ENCODE results near the gene PCDH9.

PCDH9 gene

DNA sequence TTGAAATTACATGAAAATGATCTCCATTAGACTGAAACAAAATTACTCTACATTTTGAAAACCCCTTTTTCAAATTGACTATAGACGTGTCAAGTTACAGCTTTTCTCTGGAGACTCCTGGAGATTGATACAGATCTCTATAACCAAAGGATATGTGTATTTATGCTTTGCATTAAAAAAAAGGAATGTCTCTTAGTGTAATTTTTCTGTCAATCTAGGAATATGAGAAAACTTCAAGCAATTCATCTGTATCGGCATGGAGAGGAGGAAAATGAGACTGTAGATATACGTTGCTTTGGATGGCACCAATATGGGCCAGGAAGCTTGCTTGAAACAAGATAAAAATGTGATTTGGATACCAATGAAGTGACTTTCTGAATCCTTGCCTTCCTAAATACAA, 286.6 kb downstream of the PCDH9 start:
- Histone ChIP-seq H3K36me3 (ENCODE audit: control insufficient read depth in 1 of 2, insufficient read depth in 2 of 2, low read length in 2 of 2) (no peaks in the 10 kb centered on the region), H3K27me3 (ENCODE audit: control insufficient read depth in 1 of 2, insufficient read depth in 2 of 2, low read length in 2 of 2) (no peaks in the 10 kb centered on the region), H3K27ac (ENCODE audit: low read depth, low read length) (no peak overlapping the region), H3K4me3 (ENCODE audit: low read depth in 1 of 2, low read length in 2 of 2) (no peak overlapping the region), H3K9me3 (ENCODE audit: control insufficient read depth in 1 of 2, low read length in 2 of 2) (no peaks in the 10 kb centered on the region), H3K4me1 (ENCODE audit: control insufficient read depth in 1 of 2, insufficient read depth in 2 of 2, low read length in 2 of 2) (no peaks in the 10 kb centered on the region), H3K9ac (ENCODE audit: low read depth in 1 of 2, low read length in 2 of 2) (no peak overlapping the region)

DNA sequence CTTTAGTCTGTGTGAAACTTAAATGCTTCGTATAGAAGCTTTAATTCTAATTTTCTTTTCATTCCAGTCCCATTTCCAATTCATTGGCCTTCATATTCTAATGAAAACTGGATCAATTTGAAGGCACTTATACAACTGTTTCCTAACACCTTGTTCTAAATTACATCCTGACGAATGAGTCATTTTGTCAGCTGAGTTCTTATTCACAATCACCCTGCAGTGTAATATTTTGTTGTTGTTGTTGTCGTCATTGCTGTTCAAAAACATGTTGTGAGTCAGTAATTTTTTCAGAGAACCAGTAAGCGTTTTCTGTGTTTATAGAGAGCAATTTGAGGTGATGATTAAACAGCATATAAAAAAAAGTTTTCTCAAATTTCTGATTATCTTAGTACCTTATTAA, 290.0 kb downstream of the PCDH9 start:
- Histone ChIP-seq H3K9ac (ENCODE audit: low read depth in 1 of 2, low read length in 2 of 2) (no peak overlapping the region), H3K4me1 (ENCODE audit: control insufficient read depth in 1 of 2, insufficient read depth in 2 of 2, low read length in 2 of 2) (no peaks in the 10 kb centered on the region), H3K9me3 (ENCODE audit: control insufficient read depth in 1 of 2, low read length in 2 of 2) (no peaks in the 10 kb centered on the region), H3K27ac (ENCODE audit: low read depth, low read length) (no peak overlapping the region), H3K27me3 (ENCODE audit: control insufficient read depth in 1 of 2, insufficient read depth in 2 of 2, low read length in 2 of 2) (no peaks in the 10 kb centered on the region), H3K36me3 (ENCODE audit: control insufficient read depth in 1 of 2, insufficient read depth in 2 of 2, low read length in 2 of 2) (no peaks in the 10 kb centered on the region), H3K4me3 (ENCODE audit: low read depth in 1 of 2, low read length in 2 of 2) (no peak overlapping the region)

DNA sequence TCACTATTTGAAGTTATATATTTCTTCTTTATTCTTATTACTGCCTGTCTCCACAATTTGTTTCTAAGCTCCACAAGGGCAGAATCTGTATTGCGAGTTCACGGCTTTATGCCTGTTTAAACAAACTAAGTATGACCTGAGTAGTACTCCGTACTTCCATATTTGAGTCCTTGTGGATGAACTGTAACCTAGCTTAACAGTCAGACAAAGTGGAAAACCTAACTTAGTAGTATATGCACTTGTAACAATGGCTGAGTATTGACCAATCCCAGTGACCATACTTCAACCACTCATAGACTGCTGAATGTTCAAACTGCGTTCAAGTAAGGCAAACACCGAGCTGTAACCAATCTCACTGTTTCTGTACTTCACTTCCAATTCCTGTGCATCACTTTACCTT, 292.7 kb downstream of the PCDH9 start:
- Histone ChIP-seq H3K36me3 (ENCODE audit: control insufficient read depth in 1 of 2, insufficient read depth in 2 of 2, low read length in 2 of 2) (no peaks in the 10 kb centered on the region), H3K9ac (ENCODE audit: low read depth in 1 of 2, low read length in 2 of 2) (no peak overlapping the region), H3K4me1 (ENCODE audit: control insufficient read depth in 1 of 2, insufficient read depth in 2 of 2, low read length in 2 of 2) (no peaks in the 10 kb centered on the region), H3K27me3 (ENCODE audit: control insufficient read depth in 1 of 2, insufficient read depth in 2 of 2, low read length in 2 of 2) (no peaks in the 10 kb centered on the region), H3K4me3 (ENCODE audit: low read depth in 1 of 2, low read length in 2 of 2) (no peak overlapping the region), H3K9me3 (ENCODE audit: control insufficient read depth in 1 of 2, low read length in 2 of 2) (no peaks in the 10 kb centered on the region), H3K27ac (ENCODE audit: low read depth, low read length) (no peak overlapping the region)

DNA sequence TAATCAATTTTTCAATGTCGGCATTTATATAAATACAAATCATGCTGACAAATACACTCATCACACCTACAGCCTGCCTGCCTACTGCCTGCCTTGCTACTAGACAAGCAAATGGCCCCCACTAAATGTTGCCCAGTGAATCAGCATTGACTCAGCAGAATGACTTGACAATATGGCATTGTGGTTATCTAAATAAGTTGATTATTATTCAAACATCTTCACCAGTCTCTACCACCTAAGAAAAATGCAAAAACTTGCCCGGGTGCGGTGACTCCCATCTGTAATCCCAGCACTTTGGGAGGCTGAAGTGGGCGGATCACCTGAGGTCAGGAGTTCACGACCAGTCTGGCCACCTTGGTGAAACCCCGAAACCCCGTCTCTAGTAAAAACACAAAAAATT, 296.1 kb downstream of the PCDH9 start:
- Histone ChIP-seq H3K4me3 (ENCODE audit: low read depth in 1 of 2, low read length in 2 of 2) (no peak overlapping the region), H3K36me3 (ENCODE audit: control insufficient read depth in 1 of 2, insufficient read depth in 2 of 2, low read length in 2 of 2) (no peaks in the 10 kb centered on the region), H3K4me1 (ENCODE audit: control insufficient read depth in 1 of 2, insufficient read depth in 2 of 2, low read length in 2 of 2) (no peaks in the 10 kb centered on the region), H3K27ac (ENCODE audit: low read depth, low read length) (no peak overlapping the region), H3K9ac (ENCODE audit: low read depth in 1 of 2, low read length in 2 of 2) (no peak overlapping the region), H3K9me3 (ENCODE audit: control insufficient read depth in 1 of 2, low read length in 2 of 2) (no peaks in the 10 kb centered on the region), H3K27me3 (ENCODE audit: control insufficient read depth in 1 of 2, insufficient read depth in 2 of 2, low read length in 2 of 2) (no peaks in the 10 kb centered on the region)

DNA sequence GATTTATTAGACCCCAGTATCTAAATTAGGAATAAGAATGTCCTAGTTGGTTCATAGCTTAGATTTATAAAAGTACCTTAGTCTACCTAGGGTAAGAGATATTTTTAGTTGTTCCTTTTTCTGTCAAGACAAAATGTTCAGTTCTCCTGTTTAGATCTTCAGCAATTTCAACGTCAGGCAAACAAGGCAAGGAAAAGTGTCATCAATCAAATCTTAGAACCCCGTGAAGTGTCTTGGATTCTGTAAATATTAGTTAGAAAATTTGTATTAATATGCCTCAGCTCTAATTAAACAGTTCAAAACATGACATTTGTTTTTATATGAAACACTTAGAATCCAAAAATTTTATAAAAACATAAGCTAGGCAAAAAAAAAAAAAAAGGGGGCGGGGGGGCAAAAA, 296.6 kb downstream of the PCDH9 start:
- Histone ChIP-seq H3K4me1 (ENCODE audit: control insufficient read depth in 1 of 2, insufficient read depth in 2 of 2, low read length in 2 of 2) (no peaks in the 10 kb centered on the region), H3K9me3 (ENCODE audit: control insufficient read depth in 1 of 2, low read length in 2 of 2) (no peaks in the 10 kb centered on the region), H3K27me3 (ENCODE audit: control insufficient read depth in 1 of 2, insufficient read depth in 2 of 2, low read length in 2 of 2) (no peaks in the 10 kb centered on the region), H3K9ac (ENCODE audit: low read depth in 1 of 2, low read length in 2 of 2) (no peak overlapping the region), H3K4me3 (ENCODE audit: low read depth in 1 of 2, low read length in 2 of 2) (no peak overlapping the region), H3K36me3 (ENCODE audit: control insufficient read depth in 1 of 2, insufficient read depth in 2 of 2, low read length in 2 of 2) (no peaks in the 10 kb centered on the region), H3K27ac (ENCODE audit: low read depth, low read length) (no peak overlapping the region)

DNA sequence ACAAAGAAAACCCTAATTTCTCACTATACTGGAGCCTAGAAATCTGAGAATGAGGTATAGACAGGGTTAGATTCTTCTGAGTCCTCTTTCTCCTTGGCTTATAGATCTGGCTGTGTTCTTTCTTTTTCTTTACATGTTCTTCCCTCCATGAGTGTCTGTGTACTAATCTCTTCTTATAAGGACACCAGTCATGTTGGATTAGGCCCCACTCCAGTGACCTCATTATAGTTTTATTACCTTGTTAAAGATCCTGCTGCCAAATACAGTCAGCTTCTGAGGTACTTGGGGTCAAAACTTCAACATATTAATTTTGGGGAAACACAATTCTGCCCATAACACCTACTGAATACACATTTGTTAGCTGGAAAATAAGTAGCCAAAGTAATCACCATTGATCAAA, 302.6 kb downstream of the PCDH9 start:
- H3K27me3 ChIP-seq (ENCODE audit: control insufficient read depth in 1 of 2, insufficient read depth in 2 of 2, low read length in 2 of 2) = no peaks in the 10 kb centered on the region

DNA sequence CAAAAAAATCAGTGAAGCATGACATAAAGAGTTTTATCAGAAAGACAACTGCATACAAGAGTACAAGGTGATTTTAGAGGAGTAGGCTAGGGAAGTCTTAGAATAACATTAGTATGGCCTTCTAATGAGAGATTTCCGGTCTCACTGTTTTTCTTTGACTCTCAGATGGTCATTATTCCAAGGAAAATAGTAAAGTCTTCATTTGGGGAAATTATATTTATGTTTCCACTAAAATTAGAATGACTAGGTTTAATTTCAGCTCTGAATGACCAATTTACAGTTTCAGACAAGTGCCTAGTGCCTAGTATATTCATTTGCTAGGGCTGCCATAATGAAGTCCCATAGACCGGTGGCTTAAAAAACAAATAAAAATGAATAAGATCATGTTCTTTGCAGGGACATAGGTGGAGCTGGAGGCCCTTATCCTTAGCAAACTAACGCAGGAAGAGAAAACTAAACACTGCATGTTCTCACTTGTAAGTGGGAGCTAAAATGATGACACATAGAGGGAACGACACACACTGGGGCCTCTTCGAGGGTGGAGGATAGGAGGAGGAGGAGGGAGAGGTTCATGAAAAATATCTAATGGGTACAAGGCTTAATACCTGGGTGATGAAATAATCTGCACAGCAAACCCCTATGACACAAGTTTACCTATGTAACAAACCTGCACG, 303.1 kb downstream of the PCDH9 start:
- no peak overlapping the region for H3K27ac ChIP-seq (ENCODE audit: low read depth, low read length)
- H3K27me3 ChIP-seq (ENCODE audit: control insufficient read depth in 1 of 2, insufficient read depth in 2 of 2, low read length in 2 of 2) = no peaks in the 10 kb centered on the region
- H3K9ac ChIP-seq (ENCODE audit: low read depth in 1 of 2, low read length in 2 of 2) = no peak overlapping the region
- no peak overlapping the region for H3K4me3 ChIP-seq (ENCODE audit: low read depth in 1 of 2, low read length in 2 of 2)
- no peaks in the 10 kb centered on the region for H3K9me3 ChIP-seq (ENCODE audit: control insufficient read depth in 1 of 2, low read length in 2 of 2)
- no peaks in the 10 kb centered on the region for H3K36me3 ChIP-seq (ENCODE audit: control insufficient read depth in 1 of 2, insufficient read depth in 2 of 2, low read length in 2 of 2)
- H3K4me1 ChIP-seq (ENCODE audit: control insufficient read depth in 1 of 2, insufficient read depth in 2 of 2, low read length in 2 of 2) = no peaks in the 10 kb centered on the region

More for the DNA sequence above, 302.6 kb downstream of the PCDH9 start:
- H3K36me3 ChIP-seq (ENCODE audit: control insufficient read depth in 1 of 2, insufficient read depth in 2 of 2, low read length in 2 of 2) = no peaks in the 10 kb centered on the region
- H3K4me1 ChIP-seq (ENCODE audit: control insufficient read depth in 1 of 2, insufficient read depth in 2 of 2, low read length in 2 of 2) = no peaks in the 10 kb centered on the region
- H3K27ac ChIP-seq (ENCODE audit: low read depth, low read length) = no peak overlapping the region
- no peak overlapping the region for H3K9ac ChIP-seq (ENCODE audit: low read depth in 1 of 2, low read length in 2 of 2)
- H3K4me3 ChIP-seq (ENCODE audit: low read depth in 1 of 2, low read length in 2 of 2) = no peak overlapping the region
- no peaks in the 10 kb centered on the region for H3K9me3 ChIP-seq (ENCODE audit: control insufficient read depth in 1 of 2, low read length in 2 of 2)

DNA sequence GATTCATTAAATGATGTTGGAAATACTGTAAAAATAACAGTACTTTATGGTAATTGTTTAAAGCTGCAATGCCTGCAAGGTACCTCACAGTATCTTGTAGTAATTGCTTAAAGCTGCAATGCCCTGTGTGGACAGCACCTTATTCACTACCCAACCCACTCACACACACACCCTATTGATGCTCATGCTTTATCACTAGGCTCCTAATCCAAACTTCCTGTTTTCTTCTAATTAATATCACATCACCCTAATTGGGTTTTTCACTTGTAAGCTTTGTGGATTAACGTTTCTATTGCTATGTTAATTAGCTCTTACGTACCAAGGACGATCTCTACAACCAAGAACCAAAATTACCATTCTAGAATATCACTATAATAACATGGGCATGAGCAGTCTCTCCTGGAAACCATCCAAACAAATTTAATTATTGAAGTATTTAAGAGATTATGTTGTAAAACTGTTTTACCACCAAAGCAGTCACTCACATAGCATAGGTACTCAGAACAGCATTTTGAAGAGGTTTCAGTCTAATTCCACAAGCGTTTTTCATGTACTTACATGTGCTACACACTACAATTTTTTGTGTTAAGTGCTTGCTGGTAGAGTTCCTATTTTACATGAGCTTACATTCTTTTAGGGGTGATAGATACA, 303.8 kb downstream of the PCDH9 start:
- no peak overlapping the region for H3K4me3 ChIP-seq (ENCODE audit: low read depth in 1 of 2, low read length in 2 of 2)
- H3K27ac ChIP-seq (ENCODE audit: low read depth, low read length) = no peak overlapping the region
- H3K4me1 ChIP-seq (ENCODE audit: control insufficient read depth in 1 of 2, insufficient read depth in 2 of 2, low read length in 2 of 2) = no peaks in the 10 kb centered on the region

DNA sequence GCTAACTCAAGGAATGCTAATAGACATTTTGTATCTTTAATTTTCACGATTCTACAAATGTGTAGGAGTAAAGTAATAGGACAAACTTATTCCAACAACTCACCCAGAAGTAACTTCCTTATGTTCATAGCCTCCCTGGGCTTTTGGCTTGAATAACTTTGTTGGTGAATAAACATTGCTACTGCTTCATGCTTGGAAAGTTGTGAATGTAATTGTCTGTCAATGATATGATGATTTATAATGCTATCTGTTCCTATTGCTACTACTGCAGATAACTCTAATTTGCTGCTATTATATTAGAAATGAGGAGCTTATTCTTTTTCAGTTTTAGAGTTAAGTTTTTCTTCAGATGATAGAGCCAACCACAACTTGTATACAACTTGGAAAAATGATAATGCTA, 307.7 kb downstream of the PCDH9 start:
- Histone ChIP-seq H3K27me3 (ENCODE audit: control insufficient read depth in 1 of 2, insufficient read depth in 2 of 2, low read length in 2 of 2) (no peaks in the 10 kb centered on the region), H3K4me1 (ENCODE audit: control insufficient read depth in 1 of 2, insufficient read depth in 2 of 2, low read length in 2 of 2) (no peaks in the 10 kb centered on the region), H3K9ac (ENCODE audit: low read depth in 1 of 2, low read length in 2 of 2) (no peak overlapping the region), H3K27ac (ENCODE audit: low read depth, low read length) (no peak overlapping the region), H3K36me3 (ENCODE audit: control insufficient read depth in 1 of 2, insufficient read depth in 2 of 2, low read length in 2 of 2) (no peaks in the 10 kb centered on the region), H3K9me3 (ENCODE audit: control insufficient read depth in 1 of 2, low read length in 2 of 2) (peaks cover 0 to 5% of the 10 kb centered on the region in 2 donors), H3K4me3 (ENCODE audit: low read depth in 1 of 2, low read length in 2 of 2) (no peak overlapping the region)

More for the DNA sequence above, 303.8 kb downstream of the PCDH9 start:
- Histone ChIP-seq H3K9ac (ENCODE audit: low read depth in 1 of 2, low read length in 2 of 2) (no peak overlapping the region), H3K9me3 (ENCODE audit: control insufficient read depth in 1 of 2, low read length in 2 of 2) (no peaks in the 10 kb centered on the region), H3K27me3 (ENCODE audit: control insufficient read depth in 1 of 2, insufficient read depth in 2 of 2, low read length in 2 of 2) (no peaks in the 10 kb centered on the region), H3K36me3 (ENCODE audit: control insufficient read depth in 1 of 2, insufficient read depth in 2 of 2, low read length in 2 of 2) (no peaks in the 10 kb centered on the region)

DNA sequence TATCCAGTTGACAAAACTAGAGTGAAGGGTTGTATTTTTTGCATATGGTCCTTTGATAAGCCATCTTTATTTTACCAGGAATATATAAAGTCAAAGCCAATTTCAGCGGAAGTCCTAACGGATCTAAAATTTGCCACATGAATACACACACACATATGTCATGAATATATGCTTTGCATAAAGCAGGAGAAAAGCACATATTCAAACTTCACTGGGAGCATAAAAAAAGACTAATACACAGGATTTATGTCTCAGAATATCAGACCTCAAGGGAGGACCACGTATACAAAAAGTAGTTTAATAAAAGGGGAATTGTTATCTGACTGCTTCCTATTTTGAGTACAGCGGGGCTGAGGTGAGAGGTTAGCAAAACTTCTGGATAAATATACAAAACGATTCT, 308.7 kb downstream of the PCDH9 start:
- Histone ChIP-seq H3K4me3 (ENCODE audit: low read depth in 1 of 2, low read length in 2 of 2) (no peak overlapping the region), H3K27ac (ENCODE audit: low read depth, low read length) (no peak overlapping the region)

More for the DNA sequence above, 308.7 kb downstream of the PCDH9 start:
- H3K4me1 ChIP-seq (ENCODE audit: control insufficient read depth in 1 of 2, insufficient read depth in 2 of 2, low read length in 2 of 2) = no peaks in the 10 kb centered on the region
- no peaks in the 10 kb centered on the region for H3K36me3 ChIP-seq (ENCODE audit: control insufficient read depth in 1 of 2, insufficient read depth in 2 of 2, low read length in 2 of 2)
- H3K9ac ChIP-seq (ENCODE audit: low read depth in 1 of 2, low read length in 2 of 2) = no peak overlapping the region
- H3K9me3 ChIP-seq (ENCODE audit: control insufficient read depth in 1 of 2, low read length in 2 of 2) = peaks cover 0 to 5% of the 10 kb centered on the region in 2 donors
- no peaks in the 10 kb centered on the region for H3K27me3 ChIP-seq (ENCODE audit: control insufficient read depth in 1 of 2, insufficient read depth in 2 of 2, low read length in 2 of 2)
